Sciatic nerve (tissue), 2 donors: Measurements from ENCODE around the gene CCDC88C. TPM values are rescaled to one million over a fixed set of nuclear protein-coding genes. Genes with fewer than 3 reads are reported as not detected.
"Not testable (repeated sequence)": the region's sequence is repeated elsewhere in the genome, so short reads cannot be mapped to it uniquely, and the experiment has no call there.

ENCODE experiments used
- ATAC-seq: fragments of 200-7000 bp; cut with Tn5 transposase; one replicate; pipeline ENCODE4 v1.9.1; 2020; ENCODE audit warnings: mild to moderate bottlenecking, moderate library complexity
- DNase-seq: peaks from one replicate; pipeline ENCODE4 v3.0.0-alpha.2; 2020; ENCODE audit warnings: low spot score
- intact Hi-C: fragments of 100-400 bp; cut with DNase I; formaldehyde crosslinking; loops from one replicate; pipeline ENCODE4 v1.14.2; 2022
- total RNA-seq: library from RNA; stranded (reverse); fragmentation: NEBNext Ultra II Directional; extraction: Animal tissue kit (Norgen Biotek cat#: 25700); gene quantifications from one replicate; pipeline ENCODE4 v1.2.1, GENCODE V29; 2021
- donor health status: DM: no; HTN: no; CAD: no.
- donor health status: DM: no; HTN: no; CAD: no.

The CCDC88C gene
- total RNA-seq, 1 donor from 2014 or later: 16.2 TPM

- intact Hi-C loops: no loop called here
- ATAC-seq (no peak), DNase-seq (no peak)
These were observed 147.4 kb downstream of the CCDC88C start for GRCh38 chr14:91270188-91270587.

- intact Hi-C loops: no loop called here
- ATAC-seq (peak; percentile 50), DNase-seq (no peak)
These were observed 148.3 kb downstream of the CCDC88C start for GRCh38 chr14:91269076-91269991.

- intact Hi-C loops: no loop called here
- no peak for ATAC-seq
- DNase-seq: no peak
These were observed 149.6 kb downstream of the CCDC88C start for GRCh38 chr14:91267965-91268437.

GRCh38 chr14:91266276-91266675 is 151.3 kb downstream of the CCDC88C start:
- DNase-seq, intact Hi-C loops, ATAC-seq: not testable (repeated sequence)

- DNase-seq (no peak), ATAC-seq (no peak)
- intact Hi-C loops: no loop called here
These were observed 152.2 kb downstream of the CCDC88C start for GRCh38 chr14:91265404-91265803.

GRCh38 chr14:91264151-91265150 is 153.2 kb downstream of the CCDC88C start:
- ATAC-seq (no peak), DNase-seq (no peak)

GRCh38 chr14:91263329-91263728 is 154.3 kb downstream of the CCDC88C start:
- intact Hi-C loops: no loop called here
- DNase-seq (no peak), ATAC-seq (no peak)

More at GRCh38 chr14:91264151-91265150, 153.2 kb downstream of the CCDC88C start:
- intact Hi-C loops: no loop called here

GRCh38 chr14:91261986-91262549 is 155.6 kb downstream of the CCDC88C start:
- intact Hi-C loops: no loop called here
- ATAC-seq (no peak), DNase-seq (no peak)

GRCh38 chr14:91261115-91261514 is 156.5 kb downstream of the CCDC88C start:
- intact Hi-C loops: no loop called here
- no peak for DNase-seq
- ATAC-seq: no peak

GRCh38 chr14:91258876-91259275 is 158.7 kb downstream of the CCDC88C start:
- intact Hi-C loops: no loop called here

GRCh38 chr14:91258011-91258618 is 159.5 kb downstream of the CCDC88C start:
- DNase-seq (no peak), ATAC-seq (no peak)
- intact Hi-C loops: no loop called here

More at GRCh38 chr14:91258876-91259275, 158.7 kb downstream of the CCDC88C start:
- DNase-seq (no peak), ATAC-seq (no peak)

GRCh38 chr14:91257328-91258010 is 160.2 kb downstream of the CCDC88C start:
- intact Hi-C loops: no loop called here
- ATAC-seq (no peak), DNase-seq (no peak)

- DNase-seq (no peak), ATAC-seq (no peak)
- intact Hi-C loops: no loop called here
These were observed 161.0 kb downstream of the CCDC88C start for GRCh38 chr14:91256661-91257060.

- ATAC-seq (no peak), DNase-seq (no peak)
- intact Hi-C loops: no loop called here
These were observed 162.5 kb downstream of the CCDC88C start for GRCh38 chr14:91255026-91255695.

- ATAC-seq (no peak), DNase-seq (no peak)
- intact Hi-C loops: no loop called here
These were observed 163.2 kb downstream of the CCDC88C start for GRCh38 chr14:91254461-91254860.

- ATAC-seq (peak; percentile 7), DNase-seq (no peak)
- intact Hi-C loops: no loop called here
These were observed 163.8 kb downstream of the CCDC88C start for GRCh38 chr14:91253795-91254323.
